Measurements from ENCODE around the gene NRXN3. TPM values are rescaled to one million over a fixed set of nuclear protein-coding genes. Genes with fewer than 3 reads are reported as not detected.

Gene NRXN3
- polyA plus RNA-seq, 3 donors, result 6.4 to 7.9 (median 6.9) TPM

- no peak for DNase-seq (ENCODE audit: extremely low read depth in 1 of 11, low read depth in 9 of 11, low spot score in 4 of 11)
Measured at GRCh38 chr14:79334272-79334671, 1164.1 kb downstream of the NRXN3 start.

- DNase-seq (ENCODE audit: extremely low read depth in 1 of 11, low read depth in 9 of 11, low spot score in 4 of 11), result no peak
Measured at GRCh38 chr14:79337761-79338160, 1167.6 kb downstream of the NRXN3 start.

DNA sequence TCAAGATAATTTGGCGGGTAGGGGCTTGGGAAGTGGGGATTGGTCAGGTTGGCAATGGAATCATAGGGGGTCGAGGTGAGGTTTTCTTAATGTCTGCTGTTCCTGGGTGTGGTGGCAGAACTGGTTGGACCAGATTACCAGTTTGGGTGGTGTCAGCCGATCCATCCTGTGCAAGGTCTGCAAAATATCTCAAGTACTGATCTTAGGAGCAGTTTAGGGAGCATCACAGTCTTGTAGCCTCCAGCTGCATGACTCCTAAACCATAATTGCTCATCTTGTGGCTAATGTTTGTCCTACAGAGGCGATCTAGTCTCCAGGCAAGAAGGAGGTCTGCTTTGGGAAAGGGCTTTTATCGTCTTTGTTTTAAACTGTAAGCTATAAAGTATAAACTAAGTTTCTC, 1172.8 kb downstream of the NRXN3 start:
- DNase-seq (ENCODE audit: extremely low read depth in 1 of 11, low read depth in 9 of 11, low spot score in 4 of 11), result no peak

GRCh38 chr14:79351011-79351410, 1180.8 kb downstream of the NRXN3 start:
- DNase-seq (ENCODE audit: extremely low read depth in 1 of 11, low read depth in 9 of 11, low spot score in 4 of 11), result no peak

DNA sequence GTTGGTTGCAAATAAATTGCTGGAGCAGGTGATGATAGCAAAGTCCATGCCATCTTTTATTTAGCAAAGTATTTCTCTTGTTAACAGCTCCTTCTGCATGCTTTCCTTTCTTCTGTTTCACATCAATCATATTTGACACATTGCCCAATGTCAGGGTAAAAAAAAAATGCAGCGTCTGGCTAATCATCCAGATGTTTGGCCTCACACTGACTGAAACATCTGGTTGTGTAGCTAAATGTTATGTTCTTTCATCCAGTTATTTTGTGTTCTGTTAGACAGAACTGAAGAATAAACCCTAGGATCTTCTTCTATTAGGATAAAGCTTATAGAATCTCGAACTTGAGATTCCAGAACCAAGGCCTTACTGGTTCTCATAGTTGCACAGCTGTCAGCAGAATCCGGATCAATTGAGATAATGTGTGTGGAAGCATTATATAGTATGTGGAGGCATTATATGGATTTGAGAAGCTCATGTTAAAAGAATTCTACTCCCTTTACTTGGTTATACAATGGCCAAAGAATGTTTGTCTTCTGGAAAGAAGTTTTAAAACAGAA, 1182.0 kb downstream of the NRXN3 start:
- peak in 1 of 11 donors; percentile 19 for DNase-seq (ENCODE audit: extremely low read depth in 1 of 11, low read depth in 9 of 11, low spot score in 4 of 11)

GRCh38 chr14:79354336-79354735, 1184.2 kb downstream of the NRXN3 start:
- DNase-seq (ENCODE audit: extremely low read depth in 1 of 11, low read depth in 9 of 11, low spot score in 4 of 11), result no peak

GRCh38 chr14:79356040-79356439, 1185.9 kb downstream of the NRXN3 start:
- peak in 4 of 11 donors; percentile 8 to 45 (median 24) for DNase-seq (ENCODE audit: extremely low read depth in 1 of 11, low read depth in 9 of 11, low spot score in 4 of 11)

- no peak for DNase-seq (ENCODE audit: extremely low read depth in 1 of 11, low read depth in 9 of 11, low spot score in 4 of 11)
Measured at GRCh38 chr14:79357307-79357706, 1187.1 kb downstream of the NRXN3 start.

DNA sequence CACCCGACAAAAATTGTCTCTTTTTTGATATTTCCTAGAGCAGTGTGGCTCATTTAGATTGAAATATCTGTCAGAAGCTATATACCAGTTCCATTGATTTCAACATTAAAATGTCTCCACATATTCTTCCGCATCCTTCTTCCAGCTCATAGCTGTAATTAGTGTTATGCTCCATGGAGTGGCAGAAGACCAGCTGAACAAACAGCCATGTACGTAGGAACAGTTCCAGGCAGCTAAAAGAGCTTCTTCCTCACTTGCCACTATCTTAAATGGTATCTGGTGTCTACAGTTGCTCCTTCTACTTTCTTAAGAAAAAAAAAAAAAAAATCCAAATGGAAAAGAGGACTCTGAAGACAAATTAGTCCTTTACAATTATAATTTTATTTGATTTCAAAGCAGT, 1193.1 kb downstream of the NRXN3 start:
- no peak for DNase-seq (ENCODE audit: extremely low read depth in 1 of 11, low read depth in 9 of 11, low spot score in 4 of 11)

DNA sequence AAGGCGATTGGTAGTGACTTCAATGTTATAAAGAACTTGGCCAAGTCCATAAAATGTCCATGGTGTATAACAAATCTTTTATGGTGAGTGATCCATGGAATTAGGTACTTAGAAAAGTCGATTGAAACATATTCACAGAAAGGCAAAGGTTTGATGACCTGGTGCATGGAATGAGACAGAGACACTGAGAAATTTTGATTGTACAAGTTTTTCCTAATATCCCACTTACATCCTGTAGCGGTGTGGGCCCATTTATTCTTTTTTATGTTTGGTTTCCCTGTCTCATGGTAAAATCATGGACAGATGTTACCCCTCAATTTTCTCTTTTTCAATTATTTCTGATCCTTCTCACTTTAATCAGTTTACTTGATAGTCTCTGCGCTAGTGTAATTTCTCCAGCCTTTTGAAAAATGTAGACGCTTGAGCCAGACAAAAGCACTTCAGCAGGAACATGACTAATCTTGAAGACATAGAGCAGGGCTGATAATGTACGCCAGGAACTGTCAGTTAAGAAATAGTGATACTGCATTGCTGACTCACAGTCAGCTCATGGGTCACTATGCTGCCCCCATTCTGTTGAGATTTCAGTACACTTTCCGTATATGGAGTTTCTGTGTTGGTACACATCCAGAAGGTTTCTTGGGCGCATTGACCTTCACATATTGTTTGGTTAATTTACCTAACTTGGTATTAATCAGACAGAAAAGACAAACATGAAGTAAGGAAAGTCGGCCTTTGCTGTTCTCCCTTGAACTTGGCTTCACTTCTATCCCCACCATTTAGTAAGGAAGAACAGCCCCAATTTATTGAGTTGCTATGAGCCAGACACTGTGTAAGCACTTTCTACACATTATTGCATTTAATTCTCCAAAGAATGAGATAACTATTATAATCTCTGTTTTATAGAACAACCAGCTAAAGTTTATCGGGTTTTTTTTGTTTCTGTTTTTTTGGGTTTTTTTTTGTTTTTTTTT, 1199.5 kb downstream of the NRXN3 start:
- no peak for DNase-seq (ENCODE audit: extremely low read depth in 1 of 11, low read depth in 9 of 11, low spot score in 4 of 11)

DNA sequence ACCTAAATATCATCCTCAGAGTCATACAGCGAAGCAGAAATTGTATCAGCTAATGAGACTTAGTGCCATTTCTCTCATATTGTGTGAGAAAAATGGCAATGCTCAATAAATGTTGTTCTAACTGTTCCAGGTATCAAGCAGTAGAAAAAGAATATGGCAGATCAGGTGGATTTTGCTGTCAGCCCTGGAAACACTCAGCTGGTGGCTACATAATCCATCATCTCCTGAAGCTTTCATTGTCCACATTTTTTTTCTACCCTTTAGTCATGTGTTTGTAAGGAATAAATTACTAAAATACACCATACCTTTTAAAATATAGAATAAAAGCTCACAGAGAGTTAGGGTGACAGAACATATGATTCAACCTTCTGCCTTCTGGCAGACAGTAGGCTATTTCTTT, 1200.8 kb downstream of the NRXN3 start:
- DNase-seq (ENCODE audit: extremely low read depth in 1 of 11, low read depth in 9 of 11, low spot score in 4 of 11), result no peak

- no peak for DNase-seq (ENCODE audit: extremely low read depth in 1 of 11, low read depth in 9 of 11, low spot score in 4 of 11)
Measured at GRCh38 chr14:79373451-79373850, 1203.3 kb downstream of the NRXN3 start.

- no peak for DNase-seq (ENCODE audit: extremely low read depth in 1 of 11, low read depth in 9 of 11, low spot score in 4 of 11)
Measured at GRCh38 chr14:79375356-79375755, 1205.2 kb downstream of the NRXN3 start.

GRCh38 chr14:79376557-79376956, 1206.4 kb downstream of the NRXN3 start:
- no peak for DNase-seq (ENCODE audit: extremely low read depth in 1 of 11, low read depth in 9 of 11, low spot score in 4 of 11)

GRCh38 chr14:79378020-79378419, 1207.8 kb downstream of the NRXN3 start:
- DNase-seq (ENCODE audit: extremely low read depth in 1 of 11, low read depth in 9 of 11, low spot score in 4 of 11), result no peak

DNA sequence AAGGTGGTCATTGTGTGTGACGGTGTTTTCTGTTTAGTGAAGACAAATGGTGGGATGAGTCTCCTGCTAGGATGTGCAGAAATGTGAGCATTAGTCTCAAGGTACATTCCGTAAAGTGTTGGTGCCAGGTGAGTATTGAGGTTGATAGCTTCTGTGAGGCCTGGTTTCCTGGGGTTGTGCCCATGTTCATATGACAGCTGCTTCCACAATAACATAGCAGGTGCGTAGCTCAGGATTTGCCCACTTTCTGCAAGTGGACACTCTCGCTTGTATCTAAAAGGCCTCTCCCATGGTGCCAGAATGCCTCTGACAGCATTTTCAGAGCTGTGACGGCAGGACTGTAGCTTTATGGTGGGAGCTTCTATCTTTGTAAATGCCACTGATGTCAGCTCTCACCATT, 1209.1 kb downstream of the NRXN3 start:
- no peak for DNase-seq (ENCODE audit: extremely low read depth in 1 of 11, low read depth in 9 of 11, low spot score in 4 of 11)

GRCh38 chr14:79383031-79383430, 1212.9 kb downstream of the NRXN3 start:
- DNase-seq (ENCODE audit: extremely low read depth in 1 of 11, low read depth in 9 of 11, low spot score in 4 of 11), result no peak

DNA sequence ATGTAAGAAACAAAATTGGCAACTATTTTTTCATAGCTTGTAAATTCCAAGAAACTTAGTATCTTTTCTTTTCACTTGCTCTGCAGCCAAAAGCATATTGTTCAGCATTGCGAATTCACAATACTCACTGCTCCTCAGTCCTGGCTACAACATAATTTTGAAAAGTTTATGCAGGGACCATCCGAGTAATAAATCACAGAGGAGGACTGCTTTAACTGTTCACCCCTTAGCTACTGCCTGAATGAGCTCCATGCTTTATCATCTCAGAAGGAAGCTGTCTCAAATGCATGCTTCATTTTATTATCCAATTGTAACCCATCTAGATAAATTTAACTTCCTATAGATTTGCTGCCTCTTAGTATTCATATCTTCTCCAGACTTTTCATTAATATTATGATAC, 1213.3 kb downstream of the NRXN3 start:
- no peak for DNase-seq (ENCODE audit: extremely low read depth in 1 of 11, low read depth in 9 of 11, low spot score in 4 of 11)

GRCh38 chr14:79395061-79395460, 1224.9 kb downstream of the NRXN3 start:
- no peak for DNase-seq (ENCODE audit: extremely low read depth in 1 of 11, low read depth in 9 of 11, low spot score in 4 of 11)

DNA sequence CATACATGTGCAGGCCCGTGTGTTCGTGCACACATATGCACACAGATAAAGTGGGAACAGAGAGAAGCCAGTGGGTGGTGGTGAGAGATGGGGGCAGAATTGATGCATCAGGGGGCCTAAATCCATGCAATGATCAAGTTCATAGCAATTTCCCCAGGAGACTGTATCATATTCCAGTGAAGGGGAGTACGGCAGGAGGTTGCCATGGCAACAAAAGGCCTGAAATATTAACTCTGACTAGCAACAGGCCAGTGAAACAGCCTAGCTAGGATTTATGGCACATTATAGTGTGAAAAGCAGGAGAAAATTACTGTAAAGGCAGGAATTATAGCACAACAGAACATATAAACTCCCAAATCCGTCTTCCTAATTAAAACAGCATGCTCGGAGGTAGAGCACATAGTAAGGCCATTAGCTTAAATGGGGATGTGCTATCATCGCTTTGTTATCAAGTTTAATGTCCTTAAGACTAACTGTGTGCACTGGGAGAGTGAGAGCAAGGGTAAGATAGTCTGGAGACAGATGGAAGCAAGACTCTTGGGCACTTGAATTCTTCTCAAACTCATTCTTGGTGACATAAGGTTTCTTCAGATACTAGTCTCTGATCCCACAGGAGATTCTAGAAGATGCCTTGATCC, 1234.8 kb downstream of the NRXN3 start:
- peak in 9 of 11 donors; percentile 9 to 35 (median 20) for DNase-seq (ENCODE audit: extremely low read depth in 1 of 11, low read depth in 9 of 11, low spot score in 4 of 11)
